ENCODE measurements around the gene CDC73.
"Not testable (repeated sequence)": the region's sequence is repeated elsewhere in the genome, so short reads cannot be mapped to it uniquely, and the experiment has no call there.

Gene CDC73

DNA sequence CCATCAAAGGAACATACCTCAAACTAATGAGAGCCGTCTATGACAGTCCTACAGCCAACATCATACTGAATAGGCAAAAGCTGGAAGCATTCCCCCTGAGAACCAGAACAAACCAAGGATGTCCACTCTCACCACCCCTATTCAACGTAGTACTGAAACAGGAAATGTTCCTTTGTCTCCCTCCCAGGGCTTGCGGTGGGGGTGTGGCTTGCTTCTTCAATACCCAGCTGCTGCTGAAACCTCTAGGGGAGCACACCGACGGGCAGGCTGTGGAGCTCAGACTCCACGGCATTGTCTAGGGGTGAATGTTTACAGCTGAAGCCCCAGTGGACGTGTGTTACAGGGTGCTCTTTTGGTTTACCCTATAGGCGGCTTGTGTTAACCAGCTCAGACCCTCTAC, 95.1 kb downstream of the CDC73 start:
- FAIRE-seq (no peak), DNase-seq (ENCODE audit: insufficient read length, low spot score) (no peak)
- TF ChIP-seq, protein P1, sequence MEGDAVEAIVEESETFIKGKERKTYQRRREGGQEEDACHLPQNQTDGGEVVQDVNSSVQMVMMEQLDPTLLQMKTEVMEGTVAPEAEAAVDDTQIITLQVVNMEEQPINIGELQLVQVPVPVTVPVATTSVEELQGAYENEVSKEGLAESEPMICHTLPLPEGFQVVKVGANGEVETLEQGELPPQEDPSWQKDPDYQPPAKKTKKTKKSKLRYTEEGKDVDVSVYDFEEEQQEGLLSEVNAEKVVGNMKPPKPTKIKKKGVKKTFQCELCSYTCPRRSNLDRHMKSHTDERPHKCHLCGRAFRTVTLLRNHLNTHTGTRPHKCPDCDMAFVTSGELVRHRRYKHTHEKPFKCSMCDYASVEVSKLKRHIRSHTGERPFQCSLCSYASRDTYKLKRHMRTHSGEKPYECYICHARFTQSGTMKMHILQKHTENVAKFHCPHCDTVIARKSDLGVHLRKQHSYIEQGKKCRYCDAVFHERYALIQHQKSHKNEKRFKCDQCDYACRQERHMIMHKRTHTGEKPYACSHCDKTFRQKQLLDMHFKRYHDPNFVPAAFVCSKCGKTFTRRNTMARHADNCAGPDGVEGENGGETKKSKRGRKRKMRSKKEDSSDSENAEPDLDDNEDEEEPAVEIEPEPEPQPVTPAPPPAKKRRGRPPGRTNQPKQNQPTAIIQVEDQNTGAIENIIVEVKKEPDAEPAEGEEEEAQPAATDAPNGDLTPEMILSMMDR (IDR thresholded peaks at IDR 0.05; ENCODE audit: insufficient read depth, missing control alignments), result no peak

DNA sequence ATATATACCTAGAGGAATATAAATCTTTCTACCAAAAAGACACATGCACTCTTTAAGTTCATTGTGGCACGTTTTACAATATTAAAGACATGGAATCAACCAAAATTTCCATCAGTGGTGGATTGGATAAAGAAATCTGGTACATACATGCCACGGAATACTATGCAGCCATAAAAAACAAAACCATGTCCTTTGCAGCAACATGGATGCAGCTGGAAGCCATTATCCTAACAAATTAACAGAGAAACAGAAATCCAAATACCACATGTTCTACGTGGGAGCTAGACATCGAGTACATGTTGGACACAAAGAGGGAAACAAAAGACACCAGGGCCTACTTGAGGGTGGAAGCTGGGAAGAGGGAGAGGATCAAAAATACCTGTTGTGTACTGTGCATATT, 97.6 kb downstream of the CDC73 start:
- FAIRE-seq (peak; percentile 16), DNase-seq (ENCODE audit: insufficient read length, low spot score) (no peak)
- TF ChIP-seq, protein P1 (IDR thresholded peaks at IDR 0.05; ENCODE audit: insufficient read depth, missing control alignments), result no peak

DNA sequence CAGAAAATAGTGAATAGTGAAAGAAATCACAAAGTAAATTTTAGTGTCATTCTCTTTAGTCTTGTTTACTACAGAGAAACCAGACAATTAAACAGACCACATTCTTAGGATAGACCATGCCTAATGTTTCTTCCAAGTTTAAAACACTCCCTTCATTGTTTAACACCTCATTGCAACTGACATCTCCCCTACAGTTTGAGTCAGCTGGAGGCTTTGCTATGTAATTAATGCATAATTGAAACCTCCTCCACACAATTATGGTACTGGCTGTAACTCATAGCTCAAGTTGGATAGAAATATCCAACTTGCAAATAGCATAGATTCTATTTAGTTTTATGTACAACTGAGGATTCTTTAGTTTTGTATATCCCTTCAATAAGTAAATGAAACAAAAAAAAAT, 99.8 kb downstream of the CDC73 start:
- no peak for DNase-seq (ENCODE audit: insufficient read length, low spot score)
- TF ChIP-seq, protein P1 (IDR thresholded peaks at IDR 0.05; ENCODE audit: insufficient read depth, missing control alignments), result no peak
- peak; percentile 25 for FAIRE-seq

DNA sequence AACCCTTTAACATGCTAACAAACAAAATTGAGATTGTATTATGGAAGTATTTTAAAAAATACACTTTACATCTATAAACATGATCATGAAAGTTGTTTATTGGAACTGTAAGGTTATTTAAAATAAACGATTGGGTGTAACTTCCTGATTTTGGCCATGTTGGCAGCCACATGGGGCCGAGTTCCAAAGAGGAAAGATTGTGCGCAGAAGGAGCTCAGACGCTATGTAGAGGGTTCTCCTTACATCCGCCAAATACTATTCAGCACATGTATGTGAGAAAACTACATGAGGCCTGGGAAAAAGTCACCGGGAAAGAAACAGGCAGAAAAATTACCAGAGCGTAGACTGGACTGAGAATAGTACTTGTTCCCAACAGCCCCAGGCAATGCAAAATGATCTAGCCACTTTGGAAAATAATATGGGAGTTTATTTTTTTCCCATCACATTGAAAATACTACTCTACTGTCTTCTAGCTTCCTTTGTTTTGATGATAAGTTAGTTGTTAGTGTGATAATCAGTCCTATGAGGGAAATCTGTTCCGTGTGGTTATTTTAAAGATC, 100.3 kb downstream of the CDC73 start:
- FAIRE-seq (no peak), DNase-seq (ENCODE audit: insufficient read length, low spot score) (no peak)
- TF ChIP-seq, protein P1 (IDR thresholded peaks at IDR 0.05; ENCODE audit: insufficient read depth, missing control alignments), result no peak

DNA sequence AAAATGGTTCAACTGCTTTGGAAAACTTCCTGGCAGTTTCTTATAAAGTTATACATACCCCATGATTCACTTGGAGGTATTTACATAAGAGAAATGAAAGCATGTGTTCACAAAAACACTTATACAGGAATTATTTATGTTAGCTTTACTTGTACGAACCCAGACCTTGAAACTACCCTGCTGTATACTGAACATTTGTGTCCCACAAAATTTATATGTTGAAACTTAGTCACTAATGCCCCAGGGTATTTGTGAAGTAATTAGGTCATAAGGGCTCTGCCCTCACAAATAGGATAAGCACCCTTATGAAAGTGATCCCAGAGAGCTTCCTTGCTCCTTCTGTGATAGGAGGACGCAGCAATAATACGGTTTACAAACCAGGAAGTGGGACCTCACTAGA, 107.3 kb downstream of the CDC73 start:
- FAIRE-seq (no peak), DNase-seq (ENCODE audit: insufficient read length, low spot score) (no peak)
- TF ChIP-seq, protein P1 (IDR thresholded peaks at IDR 0.05; ENCODE audit: insufficient read depth, missing control alignments), result no peak

DNA sequence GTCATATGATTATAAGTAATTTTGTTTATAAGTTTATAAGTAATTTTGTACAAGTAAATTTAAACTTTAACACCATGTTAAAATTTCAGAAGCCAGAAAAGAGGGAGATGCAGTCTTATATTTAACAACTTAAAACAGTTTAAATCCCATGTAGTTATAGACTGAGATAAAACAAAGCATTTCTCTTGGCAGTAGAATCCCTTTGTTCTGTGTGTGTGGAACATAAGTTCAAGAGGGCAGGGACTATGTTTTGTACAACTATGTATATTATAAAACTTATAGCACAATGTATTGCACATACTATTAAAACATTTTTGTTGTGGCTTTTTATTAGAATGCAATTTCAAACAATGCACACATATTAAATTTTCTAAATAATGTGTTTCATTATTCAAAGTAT, 109.3 kb downstream of the CDC73 start:
- DNase-seq (ENCODE audit: insufficient read length, low spot score); FAIRE-seq: not testable (repeated sequence)

DNA sequence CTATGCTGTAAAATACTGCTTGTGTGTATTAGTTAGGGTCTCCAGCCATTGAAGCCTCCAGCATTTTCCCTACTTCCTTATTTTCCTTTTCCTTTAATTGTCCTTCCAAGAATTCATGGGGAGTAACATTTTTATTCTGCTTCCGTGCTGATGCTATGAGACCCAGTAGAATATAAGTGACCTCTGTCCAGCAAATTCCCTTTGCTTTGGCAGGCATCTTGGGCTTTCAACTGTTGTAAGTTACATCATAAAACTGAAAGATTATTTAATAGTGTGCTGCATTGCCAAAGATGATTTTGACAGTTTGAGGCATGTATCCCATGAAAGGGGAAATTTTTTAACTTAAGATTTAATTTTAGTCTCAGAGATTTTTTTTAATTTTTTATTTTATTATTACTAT, 112.7 kb downstream of the CDC73 start:
- FAIRE-seq (no peak), DNase-seq (ENCODE audit: insufficient read length, low spot score) (no peak)
- TF ChIP-seq, protein P1 (IDR thresholded peaks at IDR 0.05; ENCODE audit: insufficient read depth, missing control alignments), result no peak

All from D721Med (cell line).